Mesenchymal stem cell (in vitro differentiated cells and primary cell): Measurements from ENCODE around the gene SYNGR4.

ENCODE experiments used
- DNase-seq: peaks from one replicate; pipeline ENCODE4 v3.0.0-alpha.2; 2013
- H2AFZ ChIP-seq: one replicate; pipeline ENCODE4 v1.6.1; 2013; ENCODE audit warnings: low read depth, mild to moderate bottlenecking, control low read depth, inconsistent platforms, low read length, moderate library complexity
- H2AK5ac ChIP-seq: 2 replicates; pipeline ENCODE4 v1.6.1; 2013; ENCODE audit warnings: low read length, moderate library complexity, mild to moderate bottlenecking, inconsistent platforms; ENCODE audit not compliant: severe bottlenecking
- H2BK120ac ChIP-seq: one replicate; pipeline ENCODE4 v1.6.1; 2013; ENCODE audit warnings: low read depth, mild to moderate bottlenecking, inconsistent platforms, low read length, moderate library complexity
- H2BK12ac ChIP-seq, 2 experiments: one replicate each; pipeline ENCODE4 v1.6.1; 2013; ENCODE audit warnings: inconsistent platforms in 2 of 2, low read length in 2 of 2, mild to moderate bottlenecking in 2 of 2, moderate library complexity in 2 of 2, control low read depth in 1 of 2
- H2BK15ac ChIP-seq: one replicate; pipeline ENCODE4 v1.6.1; 2013; ENCODE audit warnings: mild to moderate bottlenecking, low read depth, inconsistent platforms; ENCODE audit not compliant: poor library complexity, severe bottlenecking
- H2BK5ac ChIP-seq: 2 replicates; pipeline ENCODE4 v1.6.1; 2013; ENCODE audit warnings: low read depth, mild to moderate bottlenecking, low read length, control low read depth, inconsistent platforms; ENCODE audit not compliant: poor library complexity, severe bottlenecking
- H3K14ac ChIP-seq, 2 experiments: one replicate each; pipeline ENCODE4 v1.6.1; 2013; ENCODE audit warnings: inconsistent platforms in 2 of 2, low read length in 2 of 2, control low read depth in 1 of 2, mild to moderate bottlenecking in 1 of 2, moderate library complexity in 1 of 2
- H3K18ac ChIP-seq, 2 experiments: one replicate each; pipeline ENCODE4 v1.6.1; 2013; ENCODE audit warnings: inconsistent platforms in 2 of 2, low read length in 2 of 2, control low read depth in 1 of 2, low read depth in 1 of 2, mild to moderate bottlenecking in 1 of 2
- H3K23ac ChIP-seq, 2 experiments: one replicate each; pipeline ENCODE4 v1.6.1; 2013; ENCODE audit warnings: inconsistent platforms in 2 of 2, low read length in 2 of 2, mild to moderate bottlenecking in 2 of 2, moderate library complexity in 2 of 2, control low read depth in 1 of 2
- H3K27ac ChIP-seq: 2 replicates; pipeline ENCODE4 v1.5.1; 2013; ENCODE audit warnings: mild to moderate bottlenecking, moderate library complexity, low read length, control low read depth, inconsistent platforms; ENCODE audit not compliant: poor library complexity, severe bottlenecking
- H3K27me3 ChIP-seq, 2 experiments: 2 replicates each; pipeline versions ENCODE4 v1.6.1 to v1.7.0; 2013; ENCODE audit warnings: low read length in 2 of 2, mild to moderate bottlenecking in 2 of 2, moderate library complexity in 2 of 2, control low read depth in 1 of 2, inconsistent platforms in 1 of 2; ENCODE audit not compliant: control insufficient read depth in 1 of 2, insufficient read depth in 1 of 2
- H3K36me3 ChIP-seq, 2 experiments: 2 replicates each; pipeline versions ENCODE4 v1.6.1 to v1.7.0; 2013; ENCODE audit warnings: low read length in 2 of 2, control low read depth in 1 of 2, inconsistent platforms in 1 of 2, low read depth in 1 of 2, mild to moderate bottlenecking in 1 of 2; ENCODE audit not compliant: insufficient read depth in 2 of 2, control insufficient read depth in 1 of 2
- H3K4ac ChIP-seq, 2 experiments: one replicate each; pipeline ENCODE4 v1.6.1; 2013; ENCODE audit warnings: inconsistent platforms in 2 of 2, low read length in 2 of 2, mild to moderate bottlenecking in 2 of 2, moderate library complexity in 2 of 2, control low read depth in 1 of 2, low read depth in 1 of 2
- H3K4me1 ChIP-seq: 2 replicates; pipeline ENCODE4 v1.6.1; 2013; ENCODE audit warnings: low read depth, low read length, control low read depth; ENCODE audit not compliant: control insufficient read depth, insufficient read depth
- H3K4me2 ChIP-seq: 2 replicates; pipeline ENCODE4 v1.6.1; 2013; ENCODE audit warnings: low read length, mild to moderate bottlenecking, inconsistent platforms; ENCODE audit not compliant: poor library complexity, severe bottlenecking
- H3K4me3 ChIP-seq, 2 experiments: 2 replicates each; pipeline versions ENCODE4 v1.5.1 to v1.7.0; 2013; ENCODE audit warnings: low read length in 2 of 2, mild to moderate bottlenecking in 2 of 2, control low read depth in 1 of 2, low read depth in 1 of 2; ENCODE audit not compliant: insufficient read depth in 1 of 2
- H3K79me1 ChIP-seq: replicated peaks from 2 replicates; pipeline ENCODE4 v1.6.1; 2013; ENCODE audit warnings: mild to moderate bottlenecking, control low read depth, low read length, inconsistent platforms; ENCODE audit not compliant: poor library complexity, severe bottlenecking
- H3K9ac ChIP-seq: 2 replicates; pipeline ENCODE4 v1.7.0; 2013; ENCODE audit warnings: mild to moderate bottlenecking, low read length, moderate library complexity
- H3K9me3 ChIP-seq: 2 replicates; pipeline ENCODE4 v1.7.0; 2013; ENCODE audit warnings: mild to moderate bottlenecking, low read length; ENCODE audit not compliant: control insufficient read depth
- H4K8ac ChIP-seq: one replicate; pipeline ENCODE4 v1.6.1; 2013; ENCODE audit warnings: inconsistent platforms, mild to moderate bottlenecking, low read length, moderate library complexity
- H4K91ac ChIP-seq: one replicate; pipeline ENCODE4 v1.6.1; 2013; ENCODE audit warnings: mild to moderate bottlenecking, low read length, inconsistent platforms
- WGBS: methylation state at CpG from one replicate; pipeline ENCODE4 v1.1.7; 2013; ENCODE audit warnings: mixed read lengths; 5-methylcytosine and 5-hydroxymethylcytosine counted together

Gene SYNGR4

DNA sequence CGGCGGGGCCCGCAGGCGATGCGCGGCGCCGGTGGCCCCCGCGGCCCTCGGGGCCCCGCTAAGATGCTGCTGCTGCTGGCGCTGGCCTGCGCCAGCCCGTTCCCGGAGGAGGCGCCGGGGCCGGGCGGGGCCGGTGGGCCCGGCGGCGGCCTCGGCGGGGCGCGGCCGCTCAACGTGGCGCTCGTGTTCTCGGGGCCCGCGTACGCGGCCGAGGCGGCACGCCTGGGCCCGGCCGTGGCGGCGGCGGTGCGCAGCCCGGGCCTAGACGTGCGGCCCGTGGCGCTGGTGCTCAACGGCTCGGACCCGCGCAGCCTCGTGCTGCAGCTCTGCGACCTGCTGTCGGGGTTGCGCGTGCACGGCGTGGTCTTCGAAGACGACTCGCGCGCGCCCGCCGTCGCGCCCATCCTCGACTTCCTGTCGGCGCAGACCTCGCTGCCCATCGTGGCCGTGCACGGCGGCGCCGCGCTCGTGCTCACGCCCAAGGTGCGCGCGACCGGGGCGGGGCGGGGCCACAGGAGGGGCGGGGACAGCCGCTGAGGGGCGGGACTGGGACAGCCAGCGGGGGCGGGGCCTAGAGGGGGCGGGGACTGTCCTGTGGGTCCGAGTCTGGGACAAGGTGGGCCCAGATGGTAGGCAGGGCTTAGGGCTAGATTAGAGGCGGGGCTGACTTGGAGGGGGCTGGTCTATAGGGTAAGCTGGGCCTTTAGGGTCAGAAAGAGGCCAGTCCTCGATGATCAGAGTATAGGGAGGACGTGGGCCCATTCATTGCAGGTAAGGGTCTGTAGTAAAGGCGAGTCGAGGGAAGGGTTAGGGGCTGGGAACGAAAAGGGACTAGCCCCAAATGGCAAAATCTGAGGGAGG lies 34.4 kb downstream of the SYNGR4 start:
- H3K18ac ChIP-seq, result peak overlapping the region; percentile 88 to 95
- no peaks in the 10 kb centered on the region for H3K9me3 ChIP-seq
- peak overlapping the region; percentile 97 for H4K8ac ChIP-seq
- peak overlapping the region; percentile 84 to 86 for H3K4ac ChIP-seq
- H2BK5ac ChIP-seq, result no peak overlapping the region
- H3K23ac ChIP-seq, result no peak overlapping the region
- H3K4me3 ChIP-seq, result peak overlapping the region; percentile 48 to 88
- peak overlapping the region; percentile 8 for H3K27ac ChIP-seq
- H2BK12ac ChIP-seq, result peak overlapping the region; percentile 22 to 83
- DNase-seq, result peak; percentile 78
- peak overlapping the region; percentile 42 for H3K4me2 ChIP-seq
- peak overlapping the region; percentile 68 for H2AK5ac ChIP-seq
- peak overlapping the region; percentile 92 for H3K9ac ChIP-seq
- H4K91ac ChIP-seq, result peak overlapping the region; percentile 2
- H2BK15ac ChIP-seq, result peak overlapping the region; percentile 57
- peak overlapping the region in 1 of 2 experiments; percentile 79 for H3K14ac ChIP-seq
- H3K79me1 ChIP-seq, result peaks cover 3% of the 10 kb centered on the region
- H2AFZ ChIP-seq, result peak overlapping the region; percentile 58
- H3K4me1 ChIP-seq, result peaks cover 32% of the 10 kb centered on the region
- no peaks in the 10 kb centered on the region for H3K36me3 ChIP-seq
- H3K27me3 ChIP-seq, result peaks cover 22 to 30% of the 10 kb centered on the region in 2 experiments
- H2BK120ac ChIP-seq, result peak overlapping the region; percentile 37
- 6% methylated on average over 84 of the region's 104 CpGs for WGBS

DNA sequence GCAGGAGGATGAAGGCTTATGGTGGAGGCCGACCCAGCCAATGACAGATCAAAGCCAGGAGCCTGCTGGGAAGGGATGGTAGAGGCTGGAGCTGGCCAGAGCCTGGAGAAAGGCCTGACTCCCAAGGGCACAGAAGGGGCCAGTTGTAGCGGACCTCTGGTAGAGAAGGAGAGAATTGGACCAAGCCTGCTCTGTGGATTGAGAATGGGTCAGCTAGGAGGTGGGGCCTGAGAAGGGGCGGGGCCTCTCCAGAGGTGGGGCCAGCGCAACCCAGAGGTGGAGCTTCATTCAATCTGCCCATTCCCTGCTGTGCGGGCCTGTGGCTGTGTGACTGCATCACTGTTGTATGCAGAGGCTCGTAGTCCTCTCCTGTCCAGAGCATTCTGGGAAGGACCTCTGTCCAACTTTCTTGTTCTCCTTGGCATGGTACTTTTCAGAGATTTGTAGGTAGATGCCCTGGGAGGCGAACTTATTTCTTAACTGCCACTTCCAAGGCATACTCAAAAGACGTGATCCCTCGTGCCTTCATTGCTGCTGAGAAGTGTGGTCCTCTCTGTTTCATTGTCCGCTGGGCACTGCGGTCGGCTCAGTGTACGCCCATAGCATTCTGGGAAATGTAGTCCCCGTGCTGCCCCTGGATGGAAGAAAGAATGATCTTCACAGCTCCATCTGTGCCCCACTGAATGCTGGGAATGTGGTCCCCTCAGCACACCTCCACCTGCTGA lies 36.0 kb downstream of the SYNGR4 start:
- H4K91ac ChIP-seq, result no peak overlapping the region
- peak overlapping the region; percentile 62 for H2AFZ ChIP-seq
- H2BK5ac ChIP-seq, result no peak overlapping the region
- no peaks in the 10 kb centered on the region for H3K9me3 ChIP-seq
- peak; percentile 93 for DNase-seq
- peak overlapping the region in 1 of 2 experiments; percentile 9 for H3K4ac ChIP-seq
- H2BK120ac ChIP-seq, result peak overlapping the region; percentile 51
- H3K4me3 ChIP-seq, result peak overlapping the region in 1 of 2 experiments; percentile 79
- 20% methylated on average over 14 of the region's 14 CpGs for WGBS
- no peak overlapping the region for H3K23ac ChIP-seq
- H3K27ac ChIP-seq, result peak overlapping the region; percentile 63
- H2BK12ac ChIP-seq, result peak overlapping the region; percentile 17 to 96
- peak overlapping the region; percentile 15 for H2BK15ac ChIP-seq
- H3K79me1 ChIP-seq, result peaks cover 3% of the 10 kb centered on the region
- peak overlapping the region; percentile 4 for H3K4me2 ChIP-seq
- H3K27me3 ChIP-seq, result peaks cover 9 to 16% of the 10 kb centered on the region in 2 experiments
- H3K4me1 ChIP-seq, result peaks cover 17% of the 10 kb centered on the region
- H3K14ac ChIP-seq, result no peak overlapping the region
- H3K9ac ChIP-seq, result peak overlapping the region; percentile 79
- no peak overlapping the region for H2AK5ac ChIP-seq
- peak overlapping the region; percentile 10 to 23 for H3K18ac ChIP-seq
- no peaks in the 10 kb centered on the region for H3K36me3 ChIP-seq
- peak overlapping the region; percentile 74 for H4K8ac ChIP-seq

DNA sequence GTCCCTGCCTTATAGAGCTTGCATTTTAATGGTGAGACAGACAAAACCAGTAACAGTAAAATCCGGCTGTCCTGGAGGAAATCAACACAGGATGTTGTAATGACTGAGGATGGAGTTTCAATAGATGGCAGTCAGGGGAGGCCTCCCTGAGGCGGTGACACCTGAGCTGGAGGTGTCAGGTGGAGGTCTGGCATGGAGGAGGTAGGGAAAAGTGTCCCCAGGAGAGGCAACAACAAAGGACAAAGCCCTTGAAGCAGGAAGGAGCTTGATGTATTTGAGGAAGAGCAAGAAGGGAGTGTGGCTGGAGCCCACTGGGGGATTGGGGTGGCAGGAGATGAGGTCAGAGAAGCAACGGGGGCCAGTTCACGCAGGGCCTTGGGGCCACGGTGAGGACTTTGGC lies 37.1 kb downstream of the SYNGR4 start:
- no peak overlapping the region for H2AK5ac ChIP-seq
- no peaks in the 10 kb centered on the region for H3K9me3 ChIP-seq
- peaks cover 3% of the 10 kb centered on the region for H3K79me1 ChIP-seq
- H3K18ac ChIP-seq, result no peak overlapping the region
- no peak for DNase-seq
- no peak overlapping the region for H4K8ac ChIP-seq
- H2BK5ac ChIP-seq, result no peak overlapping the region
- H4K91ac ChIP-seq, result no peak overlapping the region
- no peak overlapping the region for H3K4me3 ChIP-seq
- no peak overlapping the region for H3K4ac ChIP-seq
- H3K23ac ChIP-seq, result no peak overlapping the region
- H3K9ac ChIP-seq, result no peak overlapping the region
- peaks cover 15% of the 10 kb centered on the region for H3K4me1 ChIP-seq
- no peak overlapping the region for H3K27ac ChIP-seq
- H2BK12ac ChIP-seq, result no peak overlapping the region
- H3K4me2 ChIP-seq, result no peak overlapping the region
- H3K27me3 ChIP-seq, result peaks cover 0 to 5% of the 10 kb centered on the region in 2 experiments
- no peak overlapping the region for H2AFZ ChIP-seq
- no peak overlapping the region for H2BK120ac ChIP-seq
- H2BK15ac ChIP-seq, result no peak overlapping the region
- H3K36me3 ChIP-seq, result no peaks in the 10 kb centered on the region
- no peak overlapping the region for H3K14ac ChIP-seq
- WGBS, result 91% methylated on average over 5 of the region's 5 CpGs

DNA sequence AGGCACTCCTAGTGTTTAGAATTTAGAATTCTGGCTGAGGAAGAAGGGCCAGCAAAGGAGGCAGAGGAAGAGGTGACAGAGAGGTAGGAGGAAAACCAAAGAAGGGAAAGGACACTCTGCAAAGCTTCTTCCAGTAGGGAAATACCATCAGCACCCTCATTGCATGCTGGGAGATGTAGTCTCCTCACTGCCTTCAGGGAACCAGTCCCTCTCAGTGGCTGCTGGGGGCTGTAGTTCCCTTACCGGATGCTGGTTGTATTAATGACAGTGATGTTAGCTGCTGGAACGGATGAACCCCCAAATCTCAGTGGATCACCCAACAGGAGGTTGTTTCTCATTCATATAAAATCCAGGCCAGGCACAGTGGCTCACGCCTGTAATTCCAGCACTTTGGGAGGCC lies 39.4 kb downstream of the SYNGR4 start:
- Histone ChIP-seq H3K27ac (no peak overlapping the region), H2BK12ac (no peak overlapping the region), H3K4ac (no peak overlapping the region), H4K91ac (no peak overlapping the region), H3K4me1 (peaks cover under 1% of the 10 kb centered on the region), H2BK15ac (no peak overlapping the region), H3K18ac (no peak overlapping the region), H4K8ac (no peak overlapping the region), H3K14ac (no peak overlapping the region), H3K9me3 (no peaks in the 10 kb centered on the region), H3K27me3 (no peaks in the 10 kb centered on the region), H2AFZ (no peak overlapping the region), H3K36me3 (no peaks in the 10 kb centered on the region), H3K4me3 (no peak overlapping the region), H2BK120ac (no peak overlapping the region), H3K9ac (no peak overlapping the region), H3K4me2 (no peak overlapping the region), H3K79me1 (no peaks in the 10 kb centered on the region), H2BK5ac (no peak overlapping the region), H2AK5ac (no peak overlapping the region), H3K23ac (no peak overlapping the region)
- 36% methylated on average over 3 of the region's 3 CpGs for WGBS
- DNase-seq, result peak; percentile 76
